Natural killer cell treated with Interleukin-12 subunit alpha and Interleukin-12 subunit beta and Interleukin-15 and Interleukin-18, amount 100 ng/mL, for 72 hours (primary cell): ENCODE data around the gene KRTAP10-1. TPM values are rescaled to one million over a fixed set of nuclear protein-coding genes. Genes with fewer than 3 reads are reported as not detected.
"Not testable (repeated sequence)": the region's sequence is repeated elsewhere in the genome, so short reads cannot be mapped to it uniquely, and the experiment has no call there.

ENCODE experiments used
- ATAC-seq, 2 donors: fragments of 150-1000 bp; cut with Tn5 transposase in 1 of 2; sonication (Bioruptor Pico), chemical (Tn5 transposase) in 1 of 2; 2 replicates each; pipeline ENCODE4 v1.10.0; 2021
- DNase-seq: peaks from one replicate; pipeline ENCODE4 v3.0.0; 2022; ENCODE audit warnings: low spot score
- H3K27ac Mint-ChIP-seq, 2 donors: 1 replicate in 1 of 2; 2 replicates in 1 of 2; pipeline ENCODE4 v1.8.0; 2022; ENCODE audit warnings: mixed read lengths in 2 of 2, mild to moderate bottlenecking in 1 of 2, moderate library complexity in 1 of 2
- H3K27me3 Mint-ChIP-seq, 2 donors: 1 replicate in 1 of 2; 2 replicates in 1 of 2; pipeline ENCODE4 v1.8.0; 2022; ENCODE audit warnings: mixed read lengths in 2 of 2
- H3K36me3 Mint-ChIP-seq: one replicate; pipeline ENCODE4 v1.8.0; 2022; ENCODE audit warnings: mixed read lengths
- H3K4me1 Mint-ChIP-seq, 2 donors: 1 replicate in 1 of 2; 2 replicates in 1 of 2; pipeline ENCODE4 v1.8.0; 2022; ENCODE audit warnings: low read depth in 2 of 2, mixed read lengths in 2 of 2, mild to moderate bottlenecking in 1 of 2
- H3K4me3 Mint-ChIP-seq: one replicate; pipeline ENCODE4 v1.8.0; 2022; ENCODE audit warnings: mixed read lengths
- H3K9me3 Mint-ChIP-seq: 2 replicates; pipeline ENCODE4 v1.8.0; 2022; ENCODE audit warnings: mixed read lengths
- total RNA-seq, 2 donors: library from RNA; stranded (reverse); gene quantifications; one replicate each; pipeline ENCODE4 v1.2.3, GENCODE V29; 2022

Gene KRTAP10-1
- total RNA-seq, 2 donors from 2014 or later, result not detected

GRCh38 chr21:44508711-44509445 lies 31.1 kb downstream of the KRTAP10-1 start:
- Mint-ChIP-seq H3K4me1 (no peaks in the 10 kb centered on the region), H3K4me3 (no peak overlapping the region), H3K27me3 (no peaks in the 10 kb centered on the region), H3K9me3 (no peaks in the 10 kb centered on the region), H3K36me3 (no peaks in the 10 kb centered on the region), H3K27ac (no peak overlapping the region)
- no peak for DNase-seq
- no peak for ATAC-seq

GRCh38 chr21:44508426-44508710 lies 31.6 kb downstream of the KRTAP10-1 start:
- Mint-ChIP-seq H3K9me3 (no peaks in the 10 kb centered on the region), H3K4me3 (no peak overlapping the region), H3K27ac (no peak overlapping the region), H3K27me3 (no peaks in the 10 kb centered on the region), H3K4me1 (no peaks in the 10 kb centered on the region), H3K36me3 (no peaks in the 10 kb centered on the region)
- ATAC-seq, result no peak
- no peak for DNase-seq

GRCh38 chr21:44507673-44508425 lies 32.1 kb downstream of the KRTAP10-1 start:
- Mint-ChIP-seq H3K36me3 (no peaks in the 10 kb centered on the region), H3K9me3 (no peaks in the 10 kb centered on the region), H3K4me3 (no peak overlapping the region), H3K27me3 (no peaks in the 10 kb centered on the region), H3K27ac (no peak overlapping the region), H3K4me1 (no peaks in the 10 kb centered on the region)
- ATAC-seq (no peak), DNase-seq (no peak)

- no peak for ATAC-seq
- H3K4me3 Mint-ChIP-seq, result no peak overlapping the region
- H3K27ac Mint-ChIP-seq, result no peak overlapping the region
- DNase-seq, result no peak
- no peaks in the 10 kb centered on the region for H3K27me3 Mint-ChIP-seq
- H3K36me3 Mint-ChIP-seq, result no peaks in the 10 kb centered on the region
- no peaks in the 10 kb centered on the region for H3K4me1 Mint-ChIP-seq
- H3K9me3 Mint-ChIP-seq, result no peaks in the 10 kb centered on the region
Observed at GRCh38 chr21:44506279-44507255, 33.4 kb downstream of the KRTAP10-1 start.

GRCh38 chr21:44505673-44506278 lies 34.2 kb downstream of the KRTAP10-1 start:
- H3K27me3 Mint-ChIP-seq, result no peaks in the 10 kb centered on the region
- peak in 1 of 2 donors; percentile 10 for ATAC-seq

DNA sequence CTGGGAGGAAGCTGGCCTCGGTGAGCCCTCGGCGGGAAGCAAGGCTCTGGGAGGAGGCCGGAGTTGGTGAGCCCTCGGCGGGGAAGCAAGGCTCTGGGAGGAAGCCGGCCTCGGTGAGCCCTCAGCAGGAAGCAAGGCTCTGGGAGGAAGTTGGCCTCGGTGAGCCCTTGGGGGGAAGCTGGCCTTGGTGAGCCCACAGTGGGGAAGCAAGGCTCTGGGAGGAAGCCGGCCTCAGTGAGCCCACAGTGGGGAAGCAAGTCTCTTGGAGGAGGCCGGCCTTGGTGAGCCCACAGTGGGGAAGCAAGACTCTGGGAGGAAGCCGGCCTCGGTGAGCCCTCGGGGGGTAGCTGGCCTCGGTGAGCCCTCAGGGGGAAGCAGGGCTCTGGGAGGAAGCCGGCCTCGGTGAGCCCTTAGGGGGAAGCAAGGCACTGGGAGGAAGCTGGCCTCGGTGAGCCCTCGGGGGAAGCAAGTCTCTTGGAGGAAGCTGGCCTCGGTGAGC lies 36.0 kb downstream of the KRTAP10-1 start:
- H3K4me3 Mint-ChIP-seq, result no peak overlapping the region
- H3K27me3 Mint-ChIP-seq, result no peaks in the 10 kb centered on the region
- no peak for DNase-seq
- H3K4me1 Mint-ChIP-seq, result no peaks in the 10 kb centered on the region
- no peak overlapping the region for H3K27ac Mint-ChIP-seq
- ATAC-seq, result no peak
- H3K36me3 Mint-ChIP-seq, result no peaks in the 10 kb centered on the region
- no peaks in the 10 kb centered on the region for H3K9me3 Mint-ChIP-seq

More at GRCh38 chr21:44505673-44506278, 34.2 kb downstream of the KRTAP10-1 start:
- no peak overlapping the region for H3K4me3 Mint-ChIP-seq
- no peak for DNase-seq
- no peaks in the 10 kb centered on the region for H3K4me1 Mint-ChIP-seq
- H3K9me3 Mint-ChIP-seq, result no peaks in the 10 kb centered on the region
- no peaks in the 10 kb centered on the region for H3K36me3 Mint-ChIP-seq
- H3K27ac Mint-ChIP-seq, result no peak overlapping the region

GRCh38 chr21:44503006-44503889 lies 36.7 kb downstream of the KRTAP10-1 start:
- not testable (repeated sequence) for H3K27me3 Mint-ChIP-seq, DNase-seq, H3K4me1 Mint-ChIP-seq, H3K27ac Mint-ChIP-seq, H3K36me3 Mint-ChIP-seq, H3K9me3 Mint-ChIP-seq, ATAC-seq, H3K4me3 Mint-ChIP-seq

GRCh38 chr21:44502171-44502958 lies 37.6 kb downstream of the KRTAP10-1 start:
- H3K27ac Mint-ChIP-seq, result no peak overlapping the region
- no peak for ATAC-seq
- H3K27me3 Mint-ChIP-seq, result peaks cover 3 to 4% of the 10 kb centered on the region in 2 donors

GRCh38 chr21:44500111-44500510 lies 39.9 kb downstream of the KRTAP10-1 start:
- H3K27me3 Mint-ChIP-seq, result peaks cover 5 to 6% of the 10 kb centered on the region in 2 donors
- H3K9me3 Mint-ChIP-seq, result no peaks in the 10 kb centered on the region
- H3K27ac Mint-ChIP-seq, result no peak overlapping the region
- no peak for DNase-seq
- H3K36me3 Mint-ChIP-seq, result no peaks in the 10 kb centered on the region
- no peaks in the 10 kb centered on the region for H3K4me1 Mint-ChIP-seq
- ATAC-seq, result no peak
- no peak overlapping the region for H3K4me3 Mint-ChIP-seq

More at GRCh38 chr21:44502171-44502958, 37.6 kb downstream of the KRTAP10-1 start:
- DNase-seq, result no peak
- Mint-ChIP-seq H3K4me3 (no peak overlapping the region), H3K4me1 (no peaks in the 10 kb centered on the region), H3K9me3 (no peaks in the 10 kb centered on the region), H3K36me3 (no peaks in the 10 kb centered on the region)

DNA sequence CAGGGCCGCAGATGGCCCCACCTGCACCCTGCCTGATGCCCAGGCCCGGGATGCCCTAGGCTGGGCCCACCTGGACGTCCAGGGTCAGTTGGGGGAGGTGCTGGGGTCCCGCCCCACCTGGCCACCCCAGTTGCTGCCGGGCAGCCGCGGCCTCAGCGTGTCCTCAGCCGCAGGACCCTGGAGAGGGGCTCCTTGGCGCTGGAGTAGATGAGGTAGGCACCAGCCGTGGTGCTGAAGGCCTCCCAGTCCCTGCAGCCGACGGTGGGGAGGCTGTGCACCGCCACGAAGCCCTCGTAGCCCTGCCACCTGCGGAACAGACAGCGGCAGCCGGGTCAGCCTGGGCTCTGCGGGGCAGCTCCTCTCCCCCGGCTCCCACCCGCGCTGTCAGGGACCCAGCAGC lies 40.4 kb downstream of the KRTAP10-1 start:
- H3K4me1 Mint-ChIP-seq, result no peaks in the 10 kb centered on the region
- peak in 1 of 2 donors; percentile 41 for ATAC-seq

GRCh38 chr21:44499211-44499560 lies 40.8 kb downstream of the KRTAP10-1 start:
- DNase-seq (no peak), ATAC-seq (no peak)
- Mint-ChIP-seq H3K27ac (no peak overlapping the region), H3K4me3 (no peak overlapping the region), H3K4me1 (no peaks in the 10 kb centered on the region), H3K36me3 (no peaks in the 10 kb centered on the region), H3K27me3 (peaks cover 5 to 6% of the 10 kb centered on the region in 2 donors), H3K9me3 (no peaks in the 10 kb centered on the region)

More for the DNA sequence above, 40.4 kb downstream of the KRTAP10-1 start:
- H3K27me3 Mint-ChIP-seq, result peaks cover 5 to 6% of the 10 kb centered on the region in 2 donors
- no peak for DNase-seq
- no peaks in the 10 kb centered on the region for H3K36me3 Mint-ChIP-seq
- H3K27ac Mint-ChIP-seq, result no peak overlapping the region
- no peak overlapping the region for H3K4me3 Mint-ChIP-seq
- no peaks in the 10 kb centered on the region for H3K9me3 Mint-ChIP-seq
